ENCODE results near the gene CDH13.

GRCh38 chr16:83045790-83046189 is 419.0 kb downstream of the CDH13 start:
- TF ChIP-seq CHD1 (IDR thresholded peaks at IDR 0.05; ENCODE audit: low read depth, low read length) (no peak), CBX8 (IDR thresholded peaks at IDR 0.05; ENCODE audit: borderline replicate concordance, low read depth, low read length) (no peak), ZNF274 (IDR thresholded peaks at IDR 0.05; ENCODE audit: borderline replicate concordance, extremely low read depth, low read length) (no peak), CTCF (IDR thresholded peaks at IDR 0.05; ENCODE audit: control extremely low read depth in 1 of 3, insufficient read depth in 1 of 3, low read depth in 1 of 3, low read length in 3 of 3) (no peak), EZH2 (IDR thresholded peaks at IDR 0.05; ENCODE audit: low read depth, low read length, severe bottlenecking) (no peak), POLR2A (IDR thresholded peaks at IDR 0.05; ENCODE audit: control extremely low read depth in 1 of 2, low read depth in 2 of 2, low read length in 2 of 2) (no peak)
